GM12874 (cell line): Measurements from ENCODE around the gene GAL3ST2.

Source experiments
- TF ChIP-seq, protein P1 (sequence below): IDR thresholded peaks from 2 replicates; pipeline ENCODE4 v1.5.1; 2011; ENCODE audit warnings: low read depth, mild to moderate bottlenecking, control low read depth, low read length, moderate library complexity; ENCODE audit not compliant: insufficient read depth

The GAL3ST2 gene

DNA sequence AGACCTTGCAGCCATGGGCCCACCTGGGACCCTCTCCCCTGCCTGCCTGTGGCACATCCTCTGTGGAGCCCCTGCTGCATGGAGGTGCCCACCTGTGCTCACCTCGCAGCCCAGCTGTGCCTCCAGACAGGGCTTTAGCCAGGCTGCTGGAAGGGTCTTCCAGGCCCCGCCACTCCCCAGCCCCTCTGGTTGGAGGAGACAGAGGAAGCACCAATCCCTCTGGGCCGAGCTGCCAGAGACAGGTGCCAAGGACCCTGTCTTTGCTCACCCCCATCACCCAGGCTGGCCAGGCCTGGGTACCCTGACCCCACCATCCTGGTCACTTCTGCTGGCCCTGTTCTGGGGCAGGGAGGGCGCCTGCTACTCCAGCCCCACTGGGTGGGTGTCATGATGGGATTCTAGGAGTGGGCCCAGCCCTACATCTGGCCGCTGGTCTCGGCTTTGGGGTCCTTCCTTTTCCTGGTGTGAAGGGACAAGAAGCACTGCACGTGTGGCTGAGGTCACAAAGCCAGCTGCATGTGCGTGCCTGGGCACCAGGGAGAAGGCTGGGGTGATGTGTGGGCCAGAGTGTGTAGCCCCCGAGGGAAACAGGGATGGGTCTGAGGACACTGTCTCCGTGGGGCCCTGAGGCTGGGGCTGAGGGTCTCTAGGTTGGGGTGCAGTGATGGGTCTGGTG lies 23.0 kb downstream of the GAL3ST2 start:
- TF ChIP-seq, protein P1, sequence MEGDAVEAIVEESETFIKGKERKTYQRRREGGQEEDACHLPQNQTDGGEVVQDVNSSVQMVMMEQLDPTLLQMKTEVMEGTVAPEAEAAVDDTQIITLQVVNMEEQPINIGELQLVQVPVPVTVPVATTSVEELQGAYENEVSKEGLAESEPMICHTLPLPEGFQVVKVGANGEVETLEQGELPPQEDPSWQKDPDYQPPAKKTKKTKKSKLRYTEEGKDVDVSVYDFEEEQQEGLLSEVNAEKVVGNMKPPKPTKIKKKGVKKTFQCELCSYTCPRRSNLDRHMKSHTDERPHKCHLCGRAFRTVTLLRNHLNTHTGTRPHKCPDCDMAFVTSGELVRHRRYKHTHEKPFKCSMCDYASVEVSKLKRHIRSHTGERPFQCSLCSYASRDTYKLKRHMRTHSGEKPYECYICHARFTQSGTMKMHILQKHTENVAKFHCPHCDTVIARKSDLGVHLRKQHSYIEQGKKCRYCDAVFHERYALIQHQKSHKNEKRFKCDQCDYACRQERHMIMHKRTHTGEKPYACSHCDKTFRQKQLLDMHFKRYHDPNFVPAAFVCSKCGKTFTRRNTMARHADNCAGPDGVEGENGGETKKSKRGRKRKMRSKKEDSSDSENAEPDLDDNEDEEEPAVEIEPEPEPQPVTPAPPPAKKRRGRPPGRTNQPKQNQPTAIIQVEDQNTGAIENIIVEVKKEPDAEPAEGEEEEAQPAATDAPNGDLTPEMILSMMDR, result no peak

DNA sequence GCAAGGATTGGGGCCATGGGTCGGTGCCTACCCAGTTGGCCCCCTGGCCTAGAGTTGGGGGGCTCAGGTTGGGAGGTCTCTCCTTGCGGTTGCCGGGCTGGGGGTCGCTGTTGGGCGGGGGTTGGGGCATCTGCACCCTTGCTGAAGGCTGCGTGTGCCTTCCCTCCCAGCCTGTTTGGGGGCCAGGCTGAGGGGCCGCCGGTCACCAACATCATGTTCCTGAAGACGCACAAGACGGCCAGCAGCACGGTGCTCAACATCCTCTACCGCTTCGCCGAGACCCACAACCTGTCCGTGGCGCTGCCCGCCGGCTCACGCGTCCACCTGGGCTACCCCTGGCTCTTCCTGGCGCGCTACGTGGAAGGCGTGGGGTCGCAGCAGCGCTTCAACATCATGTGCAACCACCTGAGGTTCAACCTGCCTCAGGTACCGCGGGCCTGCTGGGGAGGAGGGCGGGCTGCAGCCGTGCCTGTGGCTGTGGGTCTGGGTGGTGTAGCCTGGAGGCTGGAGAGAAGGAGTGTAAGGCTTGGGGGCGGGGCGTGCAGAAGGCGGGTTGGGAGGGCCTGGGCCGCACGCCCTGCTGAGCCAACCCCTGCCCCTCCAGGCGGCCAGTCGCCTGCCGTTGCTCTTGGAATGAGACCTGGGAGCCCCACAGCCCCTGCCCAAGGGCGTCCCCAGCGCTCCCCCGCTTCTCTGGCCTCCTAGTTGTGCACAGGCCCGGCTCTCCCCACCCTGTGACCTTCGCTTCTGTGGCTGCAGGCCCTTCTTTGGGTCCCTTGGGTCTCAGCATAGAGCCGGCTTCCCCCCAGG lies 25.2 kb downstream of the GAL3ST2 start:
- TF ChIP-seq, protein P1, result no peak

DNA sequence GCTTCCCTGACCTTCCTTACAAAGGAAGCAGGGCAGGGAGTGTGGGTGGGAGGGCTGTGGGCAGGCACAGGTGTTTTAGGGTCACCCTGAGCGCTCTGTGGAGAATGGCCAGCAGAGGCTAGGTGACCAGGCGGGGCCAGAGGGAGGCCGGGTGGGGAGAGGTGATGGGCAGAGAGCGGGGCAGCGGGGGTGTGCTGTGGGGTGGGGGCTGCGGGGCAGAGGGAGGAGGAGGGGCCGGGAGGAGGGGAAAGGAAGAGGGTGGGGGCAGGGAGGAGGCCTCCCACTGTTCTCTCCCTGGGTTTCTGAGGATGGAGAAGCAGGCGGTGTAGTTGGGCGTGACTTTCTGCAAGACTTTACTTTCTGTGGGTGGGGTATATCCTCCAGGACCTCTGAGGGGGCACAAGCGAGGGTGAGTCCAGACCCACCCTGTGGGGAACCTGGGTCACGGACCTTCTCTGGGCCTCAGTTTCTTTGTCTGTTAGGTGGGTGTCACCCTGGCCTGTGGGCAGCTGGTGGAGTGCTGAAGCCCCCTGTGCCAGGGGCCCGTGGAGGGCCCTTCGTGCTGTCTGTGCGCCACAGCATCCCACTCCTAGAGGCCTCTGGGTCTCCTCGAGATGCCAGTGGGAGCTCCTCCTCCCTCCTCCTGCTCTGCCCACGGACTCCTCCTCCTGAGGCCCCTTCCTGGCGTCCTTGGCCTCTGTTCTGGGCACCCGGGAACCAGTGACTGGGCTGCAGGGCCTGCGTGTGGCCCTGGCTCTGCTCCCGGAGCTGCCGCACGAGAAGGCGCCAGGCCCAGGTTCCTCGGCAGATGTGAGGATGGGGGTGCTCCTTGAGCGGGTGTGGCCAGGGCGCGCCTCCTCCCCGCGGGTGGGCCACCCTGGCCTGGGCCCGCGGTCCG lies 26.0 kb downstream of the GAL3ST2 start:
- TF ChIP-seq, protein P1, result no peak

DNA sequence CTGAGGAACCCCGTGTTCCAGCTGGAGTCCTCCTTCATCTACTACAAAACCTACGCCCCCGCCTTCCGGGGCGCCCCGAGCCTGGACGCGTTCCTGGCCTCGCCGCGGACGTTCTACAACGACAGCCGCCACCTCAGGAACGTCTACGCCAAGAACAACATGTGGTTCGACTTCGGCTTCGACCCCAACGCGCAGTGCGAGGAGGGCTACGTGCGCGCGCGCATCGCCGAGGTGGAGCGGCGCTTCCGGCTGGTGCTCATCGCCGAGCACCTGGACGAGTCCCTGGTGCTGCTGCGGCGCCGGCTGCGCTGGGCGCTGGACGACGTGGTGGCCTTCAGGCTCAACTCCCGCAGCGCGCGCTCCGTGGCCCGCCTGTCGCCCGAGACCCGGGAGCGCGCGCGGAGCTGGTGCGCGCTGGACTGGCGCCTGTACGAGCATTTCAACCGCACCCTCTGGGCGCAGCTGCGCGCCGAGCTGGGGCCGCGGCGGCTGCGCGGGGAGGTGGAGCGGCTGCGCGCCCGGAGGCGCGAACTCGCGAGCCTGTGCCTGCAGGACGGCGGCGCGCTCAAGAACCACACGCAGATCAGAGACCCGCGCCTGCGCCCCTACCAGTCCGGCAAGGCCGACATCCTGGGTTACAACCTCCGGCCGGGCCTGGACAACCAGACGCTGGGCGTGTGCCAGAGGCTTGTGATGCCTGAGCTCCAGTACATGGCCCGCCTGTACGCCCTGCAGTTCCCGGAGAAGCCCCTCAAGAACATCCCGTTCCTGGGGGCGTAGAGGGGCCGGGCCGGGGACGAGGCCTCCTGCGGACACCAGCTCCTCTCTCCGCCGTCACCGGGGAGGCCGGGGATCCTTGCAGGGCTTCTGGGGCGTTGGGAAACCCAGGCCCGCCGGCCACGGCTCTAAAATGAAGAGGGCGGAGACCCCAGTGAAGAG lies 27.0 kb downstream of the GAL3ST2 start:
- TF ChIP-seq, protein P1, result no peak

DNA sequence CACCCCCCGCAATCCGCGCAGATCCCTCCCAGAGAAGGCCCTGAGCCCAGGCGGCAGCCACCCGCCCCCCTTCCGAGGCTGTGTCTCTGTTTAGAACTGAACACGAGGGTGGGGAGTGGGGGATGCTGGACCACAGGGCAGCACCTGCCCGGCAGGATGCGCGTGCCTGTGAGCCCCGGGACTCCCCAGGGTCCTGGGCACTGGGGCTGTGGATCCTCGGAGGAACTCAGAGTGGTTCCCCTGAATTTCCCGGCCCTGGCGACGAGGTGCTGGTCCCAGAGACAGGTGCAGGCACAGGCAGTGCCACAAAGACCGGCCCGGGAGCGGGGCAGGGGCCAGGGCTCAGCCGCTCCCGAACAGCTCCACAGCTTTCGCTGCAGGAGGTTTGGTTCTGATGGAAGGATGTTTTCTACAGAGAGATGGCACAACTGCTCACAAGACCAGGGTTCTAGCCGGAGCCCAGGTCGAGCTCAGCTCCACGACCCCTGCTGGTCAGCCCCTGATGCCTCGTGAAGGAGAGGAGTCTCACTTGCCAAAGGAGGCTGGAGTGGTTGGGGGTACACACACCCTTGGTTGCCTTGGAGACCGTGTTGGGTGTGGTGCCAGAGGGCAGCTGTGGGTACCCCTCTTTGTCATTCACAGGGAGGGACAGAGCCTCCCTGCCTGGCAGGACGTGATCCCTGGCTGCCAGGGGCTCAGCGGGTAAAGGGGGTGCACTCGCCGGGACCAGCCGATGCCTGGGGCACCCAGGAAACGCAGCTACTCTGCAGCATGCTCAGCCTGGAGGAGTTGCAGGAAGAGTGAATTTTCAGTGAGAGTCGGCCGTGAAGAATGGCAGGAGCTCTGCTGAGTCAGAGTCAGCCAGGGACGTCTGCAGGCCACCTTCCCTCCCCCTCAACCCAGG lies 28.0 kb downstream of the GAL3ST2 start:
- TF ChIP-seq, protein P1, result peak; percentile 43

DNA sequence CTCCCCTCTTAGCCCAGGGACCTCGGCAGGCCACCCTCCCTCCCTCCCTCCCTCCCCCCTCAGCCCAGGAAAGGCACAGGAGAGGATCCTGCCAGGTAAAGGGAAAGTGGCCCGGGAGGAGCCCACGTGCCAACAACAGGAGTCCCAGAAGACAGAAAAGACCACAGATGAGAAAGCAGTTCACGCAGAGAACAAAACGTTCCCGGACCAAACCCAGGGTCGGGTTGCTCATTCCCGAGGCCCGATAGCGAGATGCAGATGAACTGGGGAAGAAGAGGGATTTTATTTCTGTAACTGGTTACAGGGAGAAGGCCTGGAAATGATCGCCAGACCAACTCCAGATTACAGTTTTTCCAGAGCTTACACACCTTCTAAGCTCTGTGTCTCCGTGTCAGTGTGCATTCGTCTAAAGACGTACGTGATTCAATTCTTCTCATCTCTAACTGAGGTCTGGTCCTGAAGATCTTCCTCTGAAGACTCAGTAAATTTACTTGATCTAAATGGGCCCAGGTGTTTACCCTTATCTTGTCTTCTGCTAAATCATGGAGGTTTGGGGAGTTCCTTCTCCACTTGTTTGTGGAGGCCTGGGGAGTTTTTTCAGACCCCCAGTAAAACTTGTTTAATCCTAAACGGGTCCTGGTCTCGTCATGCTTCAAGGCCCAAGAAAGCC lies 31.6 kb downstream of the GAL3ST2 start:
- TF ChIP-seq, protein P1, result no peak
